CD4-positive, alpha-beta T cell treated with Interferon alpha-2 for 1 hour (primary cell): Measurements from ENCODE around the gene SLC17A2.

Experiments used
- DNase-seq, 2 donors: peaks; one replicate each; pipeline ENCODE4 v3.0.0-alpha.2; 2020 to 2022

Gene SLC17A2, protein sequence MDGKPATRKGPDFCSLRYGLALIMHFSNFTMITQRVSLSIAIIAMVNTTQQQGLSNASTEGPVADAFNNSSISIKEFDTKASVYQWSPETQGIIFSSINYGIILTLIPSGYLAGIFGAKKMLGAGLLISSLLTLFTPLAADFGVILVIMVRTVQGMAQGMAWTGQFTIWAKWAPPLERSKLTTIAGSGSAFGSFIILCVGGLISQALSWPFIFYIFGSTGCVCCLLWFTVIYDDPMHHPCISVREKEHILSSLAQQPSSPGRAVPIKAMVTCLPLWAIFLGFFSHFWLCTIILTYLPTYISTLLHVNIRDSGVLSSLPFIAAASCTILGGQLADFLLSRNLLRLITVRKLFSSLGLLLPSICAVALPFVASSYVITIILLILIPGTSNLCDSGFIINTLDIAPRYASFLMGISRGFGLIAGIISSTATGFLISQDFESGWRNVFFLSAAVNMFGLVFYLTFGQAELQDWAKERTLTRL

DNA sequence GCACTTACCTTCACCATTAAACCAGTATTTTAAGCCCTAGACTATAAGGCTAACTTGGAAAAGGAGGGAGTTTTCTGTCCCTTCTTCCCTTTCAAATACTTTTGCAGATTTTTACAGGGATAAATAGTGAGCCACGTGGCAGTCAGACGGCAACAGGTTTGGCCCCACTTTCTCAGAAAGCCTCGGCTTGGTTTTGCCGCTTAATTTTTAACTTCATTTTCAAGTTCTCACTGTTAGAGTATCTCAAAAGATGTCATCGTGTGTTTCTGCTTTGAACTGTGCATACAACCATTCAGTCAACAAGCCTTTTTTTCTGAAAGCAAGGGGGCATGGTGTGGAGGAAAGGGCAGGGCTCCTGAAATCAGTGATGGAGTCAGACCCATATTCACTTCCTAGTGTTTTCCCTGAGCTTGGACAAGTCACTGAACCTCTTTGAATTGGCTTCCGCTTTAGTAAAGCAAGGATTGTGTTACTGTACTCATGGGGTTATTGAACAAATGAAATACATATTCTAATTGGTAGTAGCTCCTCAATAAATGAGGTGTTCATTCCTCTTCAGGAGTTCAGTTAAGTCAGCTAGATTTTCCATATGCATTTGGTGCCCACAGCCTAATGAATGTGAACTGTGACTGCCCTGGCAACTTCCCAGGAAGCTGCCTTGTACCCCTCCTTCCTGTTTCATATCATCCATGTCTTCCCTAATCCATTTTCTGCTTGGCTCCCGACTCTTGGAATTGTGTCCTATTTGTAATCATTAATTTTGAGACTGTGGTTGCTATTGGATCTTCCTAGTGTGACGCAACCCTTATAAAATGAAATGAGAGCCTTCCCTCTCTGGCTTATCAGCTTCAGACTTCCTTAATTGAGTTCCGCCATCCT, at the start of gene SLC17A2:
TSS of gene SLC17A2 (minus strand) at position 160 of the 879 bp plus-strand sequence. CDS start 4,895 bp downstream, outside the sequence.
- no peak for DNase-seq

DNA sequence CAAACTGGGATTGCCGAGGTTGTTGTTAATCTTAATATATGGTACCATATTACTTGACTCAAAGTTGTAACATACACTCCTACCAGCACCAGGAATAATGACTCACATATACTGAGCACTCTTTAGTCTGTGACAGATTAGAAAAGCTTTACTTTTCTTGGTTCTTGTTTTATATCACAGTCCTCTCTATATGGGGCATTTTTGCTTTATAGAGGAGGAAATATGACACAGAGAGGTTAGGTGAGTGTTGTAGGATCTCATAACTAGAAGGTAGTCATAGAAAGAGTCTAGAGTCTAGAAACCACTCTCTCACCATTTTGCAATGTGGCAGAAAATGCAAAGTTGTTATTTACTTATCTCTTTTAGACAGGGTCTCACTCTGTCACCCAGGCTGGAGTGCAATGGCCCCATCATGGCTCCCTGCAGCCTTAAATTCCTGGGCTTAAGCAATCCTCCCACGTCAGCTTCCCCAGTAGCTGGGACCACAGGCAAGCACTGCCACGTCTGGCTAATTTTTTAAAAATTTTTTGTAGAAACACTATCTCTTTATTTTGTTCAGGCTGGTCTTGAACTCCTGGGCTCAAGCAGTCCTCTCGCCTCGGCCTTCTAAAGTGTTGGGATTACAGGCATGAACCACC, 45.6 kb upstream of the SLC17A2 start:
- DNase-seq = no peak

DNA sequence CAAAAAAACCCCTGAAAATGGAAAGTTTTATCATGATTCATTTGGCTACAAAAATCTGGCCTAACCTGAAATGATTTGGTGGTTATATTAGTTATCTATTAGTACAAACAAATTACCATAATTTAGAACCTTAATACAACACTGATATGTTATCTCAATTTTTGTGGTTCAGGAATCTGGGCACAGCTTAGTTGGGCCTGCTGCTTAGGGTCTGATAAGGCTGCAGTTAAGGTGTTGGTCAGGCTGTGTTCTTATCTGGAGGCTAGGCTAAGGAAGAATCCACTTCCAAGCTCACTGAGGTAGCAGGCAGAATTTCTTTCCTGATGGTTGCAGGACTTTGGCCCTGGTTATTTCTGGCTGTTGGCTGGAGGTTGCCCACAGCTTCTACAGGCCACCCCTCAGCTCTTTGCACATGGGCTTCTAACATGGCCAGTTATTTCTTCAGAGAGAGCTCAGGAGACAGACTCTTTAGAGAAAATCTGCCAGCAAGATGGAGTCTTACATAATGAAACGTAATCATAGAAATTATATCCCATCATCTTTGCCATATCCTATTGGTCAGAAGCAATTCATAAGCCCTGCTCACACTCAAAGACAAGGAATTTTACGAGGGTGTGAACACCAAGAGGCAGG, 43.5 kb upstream of the SLC17A2 start:
- no peak for DNase-seq

DNA sequence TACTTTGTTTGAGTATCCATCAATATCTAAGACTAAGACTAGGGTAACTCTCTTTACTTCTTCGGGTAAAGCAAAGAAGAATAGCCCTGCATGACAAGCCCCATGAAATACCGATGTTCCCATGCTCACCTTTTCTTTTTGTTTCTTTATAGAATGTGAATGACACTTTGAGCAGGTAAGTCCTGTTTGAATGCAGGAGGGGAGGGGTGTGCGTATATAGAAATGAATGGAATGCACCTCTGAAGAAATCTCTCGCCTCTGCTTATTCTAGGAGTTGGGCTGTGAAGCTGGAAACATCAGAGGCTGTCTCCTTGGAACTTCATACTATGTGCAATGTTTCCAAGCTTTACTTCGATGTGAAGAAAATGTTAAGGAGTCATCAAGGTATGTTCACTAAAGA, 42.4 kb upstream of the SLC17A2 start:
- no peak for DNase-seq

DNA sequence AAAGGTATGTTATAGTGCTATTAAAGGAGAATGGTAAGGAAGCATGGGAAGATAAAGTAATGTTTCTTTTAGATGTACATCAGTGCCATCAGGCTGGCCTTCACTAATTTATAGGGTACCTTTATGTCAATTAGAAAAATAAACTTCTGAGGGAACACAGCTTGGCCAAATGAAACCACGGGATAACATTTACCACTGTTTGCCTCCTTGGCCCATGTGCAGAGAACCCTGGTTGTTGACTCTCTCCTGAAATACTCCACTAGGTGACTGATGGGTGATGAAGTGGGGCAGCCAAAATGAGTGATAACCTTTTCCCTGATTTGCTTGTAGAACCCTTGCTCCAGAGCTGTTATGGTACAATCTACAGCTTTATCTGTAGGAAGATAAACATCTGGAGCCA, 41.6 kb upstream of the SLC17A2 start:
- DNase-seq = no peak

DNA sequence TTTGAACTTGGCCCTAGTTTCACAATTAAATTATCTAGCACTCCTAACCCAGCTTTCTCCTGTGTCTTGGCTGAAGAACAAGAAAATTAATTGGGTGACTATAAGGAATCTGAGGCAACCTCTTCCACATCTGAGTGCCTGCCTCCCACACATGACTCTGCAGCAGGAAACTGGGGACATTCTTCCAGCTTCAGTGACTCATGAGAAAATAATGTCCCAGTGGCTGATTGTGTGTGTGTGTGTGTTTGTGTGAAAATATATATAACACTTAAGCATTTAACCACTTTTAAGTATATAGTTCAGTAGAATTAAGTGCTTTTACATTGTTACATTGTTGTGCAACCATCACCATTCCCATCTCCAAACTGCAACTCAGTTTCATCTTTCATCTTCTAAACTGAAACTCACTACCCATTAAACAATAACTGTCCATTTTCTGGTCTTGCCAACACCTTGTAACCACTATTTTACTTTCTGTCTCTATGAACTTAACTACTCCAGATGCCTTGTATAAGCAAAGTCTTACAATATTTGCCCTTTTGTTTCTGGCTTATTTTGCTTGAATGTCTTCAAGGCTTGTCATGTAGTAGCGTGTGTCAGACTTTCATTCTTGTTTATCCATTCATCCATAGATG, 40.8 kb upstream of the SLC17A2 start:
- DNase-seq = no peak

DNA sequence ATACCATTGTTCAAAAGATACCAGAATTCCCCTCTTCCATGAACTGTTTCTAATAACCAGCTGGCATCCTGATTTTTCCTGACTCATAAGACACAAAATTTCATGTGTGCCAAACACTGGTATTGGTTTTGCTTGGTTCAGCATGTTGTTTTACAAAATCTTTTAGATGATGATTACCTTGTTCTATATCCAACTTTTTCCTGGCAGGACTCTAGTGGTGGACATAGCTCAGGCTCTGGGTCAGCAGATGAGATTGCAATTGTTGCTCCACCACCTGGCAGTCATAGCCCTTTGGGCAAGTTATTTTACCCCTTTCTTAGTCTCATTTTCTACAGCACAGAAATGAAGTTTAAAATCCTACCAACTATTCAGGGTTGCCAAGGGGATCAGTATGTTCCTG, 38.3 kb upstream of the SLC17A2 start:
- DNase-seq = no peak

DNA sequence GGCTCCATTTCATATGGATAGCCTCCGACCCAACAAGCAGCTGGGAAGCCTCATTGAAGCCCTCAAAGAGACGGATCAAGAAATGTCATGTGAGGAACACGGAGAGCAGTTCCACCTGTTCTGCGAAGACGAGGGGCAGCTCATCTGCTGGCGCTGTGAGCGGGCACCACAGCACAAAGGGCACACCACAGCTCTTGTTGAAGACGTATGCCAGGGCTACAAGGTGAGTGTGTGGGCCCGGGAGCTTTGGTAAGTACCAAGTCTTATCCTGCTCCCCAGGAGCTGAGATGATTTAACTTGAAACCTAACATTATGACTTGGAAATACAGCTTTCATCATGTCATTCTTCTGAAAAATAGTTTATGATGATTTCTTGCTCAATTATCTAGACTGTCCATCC, 36.2 kb upstream of the SLC17A2 start:
- no peak for DNase-seq

DNA sequence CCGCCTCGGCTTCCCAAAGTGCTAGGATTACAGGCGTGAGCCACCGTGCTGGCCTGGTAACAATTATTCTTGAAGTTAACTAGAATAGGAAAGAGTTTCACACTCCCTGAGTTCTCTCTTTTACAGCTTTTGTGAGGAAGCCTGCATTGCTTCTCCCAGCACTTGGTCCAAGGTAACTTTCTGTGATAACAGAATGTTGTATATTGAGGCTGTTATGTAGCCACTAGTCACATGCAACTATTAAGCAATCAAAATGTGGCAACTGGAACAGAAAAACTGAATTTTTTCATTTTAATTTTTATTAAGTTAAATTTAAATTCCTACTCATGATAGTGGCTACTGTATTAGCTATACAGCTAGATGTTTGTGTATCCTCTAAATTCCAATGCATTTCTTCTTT, 34.6 kb upstream of the SLC17A2 start:
- DNase-seq = no peak

DNA sequence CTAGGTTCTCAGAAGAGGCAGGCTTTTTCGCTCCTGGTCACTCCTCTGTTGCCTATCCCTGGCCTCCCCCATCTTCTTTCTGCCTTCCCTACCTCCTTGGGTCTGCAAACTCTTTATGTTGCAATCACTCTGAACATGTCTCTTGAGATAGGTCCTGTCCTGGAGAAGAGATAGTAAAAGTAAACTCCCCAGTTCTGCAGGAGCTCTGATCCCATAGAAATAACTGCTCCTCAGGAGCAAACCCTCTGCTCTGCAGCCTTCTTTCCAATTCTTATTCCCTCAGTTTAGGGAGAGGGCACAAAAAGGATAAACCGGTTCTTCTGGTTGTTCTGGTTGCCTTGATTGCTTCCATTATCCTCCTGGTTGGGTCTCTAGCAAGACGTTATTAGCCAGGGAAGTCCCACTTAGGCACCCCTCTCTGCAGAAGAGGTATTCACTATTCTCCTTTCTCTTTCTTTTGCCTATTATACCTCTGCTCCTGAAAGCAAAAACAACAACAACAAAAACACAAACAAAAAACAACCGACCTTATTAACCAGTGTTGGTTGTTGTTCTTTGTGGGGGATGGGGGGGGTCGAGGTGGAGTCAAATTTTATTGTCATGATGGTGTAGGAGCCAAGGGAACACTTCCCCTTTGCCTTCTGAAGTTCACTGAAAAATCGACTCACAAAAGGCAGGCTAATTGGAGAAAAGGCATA, 33.1 kb upstream of the SLC17A2 start:
- DNase-seq = no peak

DNA sequence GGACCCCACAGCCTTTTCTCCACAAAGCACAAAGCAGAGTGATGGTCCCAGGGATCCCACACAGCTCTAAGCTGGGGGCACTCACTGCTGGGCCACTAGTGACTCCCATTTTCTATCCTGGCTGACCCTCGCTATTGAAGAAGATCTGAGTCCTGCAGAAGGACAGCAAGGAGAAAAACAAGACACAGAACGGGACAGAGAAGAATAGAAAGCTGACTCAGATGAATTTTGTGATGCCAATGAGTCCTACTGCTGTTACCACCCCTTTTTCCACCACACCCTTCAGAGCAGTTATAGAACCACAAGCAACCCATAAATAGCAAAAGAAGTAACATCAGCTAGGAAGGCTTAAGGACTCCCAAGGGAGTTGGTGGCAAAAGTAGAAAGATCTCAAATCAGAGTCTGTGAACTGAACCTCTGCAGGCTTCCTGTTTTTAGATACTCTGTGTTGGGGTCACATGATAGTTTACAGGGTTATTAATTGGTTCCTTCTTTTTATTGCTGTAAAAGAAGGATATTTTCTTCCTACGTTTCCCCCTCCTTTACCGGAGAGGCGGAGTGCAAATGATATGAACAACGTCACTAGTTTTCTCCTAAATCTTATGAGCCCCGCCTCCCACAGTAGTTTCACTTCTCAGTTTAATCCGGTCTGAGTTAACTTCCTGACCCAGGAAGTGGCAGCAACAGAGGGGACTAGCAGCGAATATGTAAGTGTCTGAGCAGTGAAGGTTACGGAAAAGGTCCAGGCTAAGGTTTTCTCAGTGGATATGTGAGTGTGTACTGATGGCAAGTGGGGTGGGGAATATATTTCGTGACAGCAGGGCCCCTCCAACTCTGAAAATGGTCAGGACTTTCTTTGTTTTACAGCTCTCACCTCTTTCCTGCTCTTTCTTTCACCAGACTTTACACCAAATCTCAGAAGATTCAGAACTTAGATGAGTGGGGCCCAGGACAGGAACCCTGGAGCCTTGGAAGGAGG, 31.9 kb upstream of the SLC17A2 start, which contains the start of gene TRIM38:
TSS of gene TRIM38 (plus strand) at position 654 of the 979 bp plus-strand sequence. CDS start 3,721 bp downstream, outside the sequence.
- DNase-seq = peak; percentile 91 to 95

DNA sequence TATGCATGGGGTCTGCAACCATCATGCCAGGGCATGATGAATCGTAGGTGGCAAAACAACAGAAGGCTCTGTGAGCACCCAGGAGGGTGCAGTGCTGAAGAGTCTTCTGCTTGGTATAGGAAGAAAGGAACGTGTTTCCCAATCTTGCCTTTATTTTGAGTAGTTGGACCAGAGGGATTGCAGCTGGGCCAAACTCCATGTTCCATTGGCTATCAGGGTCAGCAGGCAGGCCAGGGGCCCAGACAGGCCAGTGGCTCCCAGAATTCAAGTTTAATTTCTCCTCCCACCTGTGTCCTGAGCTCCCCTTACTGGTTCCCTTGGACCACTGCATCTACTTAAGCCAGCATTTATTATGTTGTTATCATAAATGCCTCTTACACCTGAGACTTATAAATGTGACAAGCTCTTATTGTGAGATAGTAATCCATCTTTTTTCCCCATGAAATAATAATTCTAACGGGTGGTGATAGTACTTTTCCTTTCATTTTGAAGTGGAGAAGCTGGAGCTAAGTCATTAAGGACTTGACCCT, 31.2 kb upstream of the SLC17A2 start:
- DNase-seq = no peak

DNA sequence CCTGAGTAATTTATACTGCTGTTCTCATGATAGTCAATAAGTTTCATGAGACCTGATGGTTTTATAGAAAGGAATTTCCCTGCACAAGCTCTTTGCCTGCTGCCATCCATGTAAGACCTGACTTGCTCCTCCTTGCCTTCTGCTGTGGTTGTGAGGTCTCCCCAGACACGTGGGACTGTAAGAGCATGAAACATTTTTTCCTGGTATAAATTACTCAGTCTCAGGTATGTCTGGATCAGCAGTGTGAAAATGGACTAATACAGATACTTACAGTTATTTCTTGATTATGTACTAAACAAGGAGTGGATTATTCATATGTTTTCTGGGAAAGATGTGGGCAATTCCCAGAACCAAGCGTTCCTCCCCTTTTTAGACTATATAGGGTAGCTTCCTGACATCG, 30.2 kb upstream of the SLC17A2 start:
- no peak for DNase-seq

DNA sequence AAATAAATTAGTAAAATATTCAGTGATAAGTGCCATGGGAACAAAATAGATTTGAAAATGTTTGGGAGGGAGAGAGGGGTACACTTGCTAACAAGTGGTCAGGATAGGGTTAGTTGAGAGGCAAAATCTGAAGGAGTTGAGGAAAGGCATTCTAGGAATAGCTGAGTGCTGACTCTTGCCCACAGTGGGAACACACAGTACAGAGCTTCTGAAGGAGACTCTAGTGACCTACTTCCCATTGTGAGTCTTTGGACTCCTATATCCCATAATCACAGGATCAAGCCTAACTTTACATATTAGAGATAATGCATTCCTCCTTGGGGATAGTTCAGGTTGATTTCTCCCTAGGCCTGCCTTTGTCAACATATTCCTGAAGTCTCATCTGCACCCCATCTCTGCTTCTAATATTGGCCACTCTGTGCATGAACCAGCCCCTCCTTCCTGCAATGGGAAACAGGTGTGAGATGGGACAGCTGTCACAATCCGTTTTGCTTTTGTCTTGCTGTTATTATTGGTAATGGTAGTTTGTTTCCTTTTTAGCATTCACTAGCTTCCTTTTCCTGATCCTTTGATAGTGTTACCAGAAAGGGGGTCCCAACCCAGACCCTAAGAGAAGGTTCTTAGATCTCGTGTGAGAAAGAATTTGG, 29.5 kb upstream of the SLC17A2 start:
- DNase-seq = no peak

DNA sequence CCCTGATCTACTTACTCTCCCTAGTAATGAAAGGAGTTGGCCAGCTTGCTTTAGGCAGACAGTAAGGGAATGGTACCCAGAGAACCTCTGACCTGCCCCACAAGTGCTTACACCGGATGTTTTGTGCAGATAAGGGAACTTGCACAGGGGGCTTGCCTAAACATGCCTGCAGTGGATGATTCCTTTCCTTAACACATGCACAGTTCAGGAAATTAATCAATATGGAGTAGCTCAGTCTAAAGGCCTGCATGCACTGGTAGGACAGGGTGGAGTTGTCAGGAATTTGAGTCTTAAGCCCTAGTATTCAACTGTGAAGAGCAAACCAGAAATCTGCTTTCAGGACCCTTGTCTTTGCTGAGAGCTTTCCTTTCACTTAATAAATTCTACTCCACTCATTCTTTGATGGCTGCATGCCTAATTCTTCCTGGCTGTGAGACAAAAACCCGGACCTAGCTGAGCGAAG, 28.2 kb upstream of the SLC17A2 start:
- no peak for DNase-seq

DNA sequence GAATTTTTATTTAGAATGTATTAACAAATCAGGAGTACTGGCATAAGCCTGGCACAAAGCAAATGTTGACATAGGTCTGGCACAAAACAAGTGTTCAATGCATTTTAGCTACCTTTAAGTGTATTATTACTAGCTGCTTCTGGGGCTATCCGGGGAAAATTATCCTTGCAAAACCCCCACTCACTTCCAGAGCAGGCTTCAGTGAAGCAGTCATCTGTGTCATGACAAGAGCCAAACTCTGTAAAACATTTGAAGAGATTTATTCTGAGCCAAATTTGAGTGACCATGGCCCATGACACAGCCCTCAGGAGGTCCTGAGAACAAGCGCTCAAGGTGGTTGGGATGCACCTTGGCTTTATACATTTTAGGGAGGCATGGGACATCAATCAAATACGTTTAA, 25.7 kb upstream of the SLC17A2 start:
- no peak for DNase-seq

DNA sequence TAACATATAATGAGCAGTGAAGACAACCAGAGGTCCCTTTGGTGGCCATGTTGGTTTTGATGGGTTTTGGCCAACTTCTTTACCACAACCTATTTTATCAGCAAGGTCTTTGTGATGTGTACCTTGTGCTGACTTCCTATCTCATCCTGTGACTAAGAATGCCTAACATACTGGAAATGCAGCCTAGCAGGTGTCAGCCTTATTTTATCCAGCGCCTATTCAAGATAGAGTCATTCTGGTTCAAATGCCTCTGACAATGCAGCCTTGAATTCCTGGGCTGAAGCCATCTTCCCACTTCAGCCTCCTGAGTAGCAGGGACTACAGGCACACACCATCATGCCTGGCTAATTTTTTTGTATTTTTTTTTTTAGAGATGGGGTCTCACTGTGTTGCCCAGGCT, 24.3 kb upstream of the SLC17A2 start:
- DNase-seq = no peak

DNA sequence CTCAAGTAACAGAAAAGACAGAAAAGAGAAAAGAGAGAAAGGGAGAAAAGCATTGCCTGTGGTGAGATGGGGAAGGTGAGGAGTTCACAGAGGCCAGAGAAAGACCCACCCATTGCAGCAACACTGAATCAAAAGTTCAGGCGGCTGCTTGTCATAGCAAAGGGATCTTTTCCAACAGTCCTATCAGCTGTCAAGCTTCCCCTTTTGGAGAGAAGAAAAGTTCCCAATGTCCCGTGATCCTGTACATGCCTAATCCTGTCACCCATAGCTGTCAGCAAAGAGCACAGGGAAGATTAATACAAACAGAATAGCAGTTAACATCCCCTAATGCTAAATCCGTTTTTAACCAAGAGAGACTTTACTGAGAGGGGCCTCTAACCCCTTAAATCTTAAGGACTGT, 23.2 kb upstream of the SLC17A2 start:
- DNase-seq = no peak

DNA sequence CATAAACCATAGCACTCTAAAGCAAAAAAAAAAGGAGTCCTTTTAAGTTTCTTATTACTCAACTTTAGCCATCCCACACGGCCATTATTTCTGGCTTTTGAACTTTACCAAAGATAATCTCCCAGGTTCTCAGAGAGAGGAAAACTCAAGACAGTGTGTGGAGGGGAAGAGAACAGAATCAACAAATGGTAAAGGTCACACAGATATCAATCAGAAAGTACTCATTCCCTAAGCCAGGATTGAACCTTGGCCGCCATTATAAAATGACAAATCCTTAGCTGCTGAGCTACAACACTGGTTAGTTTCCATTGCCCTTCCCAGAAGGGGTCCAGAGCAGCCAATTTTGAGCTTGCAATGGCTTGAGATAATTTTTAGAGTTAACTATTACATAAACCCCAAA, 22.0 kb upstream of the SLC17A2 start:
- no peak for DNase-seq
